ENCODE results near the gene EIF4H.

Gene EIF4H

GRCh38 chr7:74174606-74175082, 488 bp downstream of the EIF4H start:
- no peak; the same call in 1 of the 2 replicates for TF ChIP-seq CTCF (IDR thresholded peaks at IDR 0.05; ENCODE audit: low read depth, low read length)
- no peak for DNase-seq (ENCODE audit: extremely low read depth, low read depth)

GRCh38 chr7:74175340-74175739, 1.2 kb downstream of the EIF4H start:
- no peak for DNase-seq (ENCODE audit: extremely low read depth, low read depth)
- no peak for TF ChIP-seq CTCF (IDR thresholded peaks at IDR 0.05; ENCODE audit: low read depth, low read length)

- DNase-seq (ENCODE audit: extremely low read depth, low read depth), result no peak
- TF ChIP-seq CTCF (IDR thresholded peaks at IDR 0.05; ENCODE audit: low read depth, low read length), result no peak
Observed at GRCh38 chr7:74176555-74176954, 2.4 kb downstream of the EIF4H start.

- no peak for TF ChIP-seq CTCF (IDR thresholded peaks at IDR 0.05; ENCODE audit: low read depth, low read length)
- DNase-seq (ENCODE audit: extremely low read depth, low read depth), result no peak
Observed at GRCh38 chr7:74178632-74179031, 4.5 kb downstream of the EIF4H start.

GRCh38 chr7:74179935-74180604, 5.9 kb downstream of the EIF4H start:
- no peak for TF ChIP-seq CTCF (IDR thresholded peaks at IDR 0.05; ENCODE audit: low read depth, low read length)
- DNase-seq (ENCODE audit: extremely low read depth, low read depth), result no peak

- DNase-seq (ENCODE audit: extremely low read depth, low read depth), result no peak
- TF ChIP-seq CTCF (IDR thresholded peaks at IDR 0.05; ENCODE audit: low read depth, low read length), result no peak
Observed at GRCh38 chr7:74180866-74181265, 6.7 kb downstream of the EIF4H start.

- no peak for TF ChIP-seq CTCF (IDR thresholded peaks at IDR 0.05; ENCODE audit: low read depth, low read length)
- no peak for DNase-seq (ENCODE audit: extremely low read depth, low read depth)
Observed at GRCh38 chr7:74181821-74182220, 7.7 kb downstream of the EIF4H start.

Data from AG09319 (cell line).